Measurements from ENCODE around the gene GNAI3. TPM values are rescaled to one million over a fixed set of nuclear protein-coding genes. Genes with fewer than 3 reads are reported as not detected.

GNAI3 gene
- total RNA-seq, 1 experiment from 2014 or later, result 6.8 TPM

- DNase-seq (no peak), ATAC-seq (no peak)
- H3K4me2 ChIP-seq (ENCODE audit: low read length), result no peak overlapping the region
- no peak overlapping the region for H2AFZ ChIP-seq (ENCODE audit: low read length)
- CTCF ChIA-PET, result no interaction called here
- no peaks in the 10 kb centered on the region for H4K20me1 ChIP-seq (ENCODE audit: low read length)
- POLR2A ChIA-PET (ENCODE audit: unreplicated experiment), result no interaction called here
- BruUV-seq (replicated peaks), result TSS peak; percentile 18
- H3K27ac ChIP-seq (ENCODE audit: low read length), result no peak overlapping the region
- peaks cover 25% of the 10 kb centered on the region; the same call in 1 of the 2 replicates for H3K36me3 ChIP-seq (ENCODE audit: low read depth, low read length)
- no peaks in the 10 kb centered on the region for H3F3A ChIP-seq (ENCODE audit: low read length, unreplicated experiment)
- no peak for TF ChIP-seq EZH2 (IDR thresholded peaks at IDR 0.05; ENCODE audit: low read length, unreplicated experiment)
- TF ChIP-seq EZH2phosphoT487 (IDR thresholded peaks at IDR 0.05; ENCODE audit: borderline replicate concordance, low read length), result no peak
- TF ChIP-seq, protein P1, sequence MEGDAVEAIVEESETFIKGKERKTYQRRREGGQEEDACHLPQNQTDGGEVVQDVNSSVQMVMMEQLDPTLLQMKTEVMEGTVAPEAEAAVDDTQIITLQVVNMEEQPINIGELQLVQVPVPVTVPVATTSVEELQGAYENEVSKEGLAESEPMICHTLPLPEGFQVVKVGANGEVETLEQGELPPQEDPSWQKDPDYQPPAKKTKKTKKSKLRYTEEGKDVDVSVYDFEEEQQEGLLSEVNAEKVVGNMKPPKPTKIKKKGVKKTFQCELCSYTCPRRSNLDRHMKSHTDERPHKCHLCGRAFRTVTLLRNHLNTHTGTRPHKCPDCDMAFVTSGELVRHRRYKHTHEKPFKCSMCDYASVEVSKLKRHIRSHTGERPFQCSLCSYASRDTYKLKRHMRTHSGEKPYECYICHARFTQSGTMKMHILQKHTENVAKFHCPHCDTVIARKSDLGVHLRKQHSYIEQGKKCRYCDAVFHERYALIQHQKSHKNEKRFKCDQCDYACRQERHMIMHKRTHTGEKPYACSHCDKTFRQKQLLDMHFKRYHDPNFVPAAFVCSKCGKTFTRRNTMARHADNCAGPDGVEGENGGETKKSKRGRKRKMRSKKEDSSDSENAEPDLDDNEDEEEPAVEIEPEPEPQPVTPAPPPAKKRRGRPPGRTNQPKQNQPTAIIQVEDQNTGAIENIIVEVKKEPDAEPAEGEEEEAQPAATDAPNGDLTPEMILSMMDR (conservative IDR thresholded peaks at IDR 0.05; ENCODE audit: low read depth, low read length), result no peak
- intact Hi-C loops (cut with micrococcal nuclease), result no loop called here
- no peaks in the 10 kb centered on the region for H3K9me3 ChIP-seq (ENCODE audit: low read length)
- no peak overlapping the region for H3K4me3 ChIP-seq (ENCODE audit: low read length)
- no peaks in the 10 kb centered on the region for H3K79me2 ChIP-seq (ENCODE audit: low read length)
- peaks cover 5% of the 10 kb centered on the region; the same call in 1 of the 2 replicates for H3K4me1 ChIP-seq (ENCODE audit: insufficient read depth, low read length)
- no peaks in the 10 kb centered on the region for H3K27me3 ChIP-seq (ENCODE audit: low read length)
- H3K9ac ChIP-seq (ENCODE audit: low read length), result no peak overlapping the region
- no peaks in the 10 kb centered on the region for H3K9me2 ChIP-seq (replicated peaks; ENCODE audit: low read length)
Observed at GRCh38 chr1:109592916-109593315, 44.5 kb downstream of the GNAI3 start.

GRCh38 chr1:109595531-109595930 lies 47.1 kb downstream of the GNAI3 start:
- POLR2A ChIA-PET (ENCODE audit: unreplicated experiment), result no interaction called here
- no TSS peak for BruUV-seq (replicated peaks)
- no peaks in the 10 kb centered on the region for H3F3A ChIP-seq (ENCODE audit: low read length, unreplicated experiment)
- H3K9me3 ChIP-seq (ENCODE audit: low read length), result no peaks in the 10 kb centered on the region
- TF ChIP-seq EZH2phosphoT487 (IDR thresholded peaks at IDR 0.05; ENCODE audit: borderline replicate concordance, low read length) (no peak), EZH2 (IDR thresholded peaks at IDR 0.05; ENCODE audit: low read length, unreplicated experiment) (no peak)
- TF ChIP-seq, protein P1 (conservative IDR thresholded peaks at IDR 0.05; ENCODE audit: low read depth, low read length), result no peak
- CTCF ChIA-PET, result no interaction called here
- H3K79me2 ChIP-seq (ENCODE audit: low read length), result no peaks in the 10 kb centered on the region
- H3K9ac ChIP-seq (ENCODE audit: low read length), result no peak overlapping the region
- H3K4me1 ChIP-seq (ENCODE audit: insufficient read depth, low read length), result peaks cover 5% of the 10 kb centered on the region; the same call in 1 of the 2 replicates
- no peak for DNase-seq
- no peaks in the 10 kb centered on the region for H4K20me1 ChIP-seq (ENCODE audit: low read length)
- no peak for ATAC-seq
- intact Hi-C loops (cut with micrococcal nuclease), result no loop called here
- peaks cover 13% of the 10 kb centered on the region; the same call in 1 of the 2 replicates for H3K36me3 ChIP-seq (ENCODE audit: low read depth, low read length)
- no peak overlapping the region for H3K4me2 ChIP-seq (ENCODE audit: low read length)
- H3K4me3 ChIP-seq (ENCODE audit: low read length), result no peak overlapping the region
- H3K27me3 ChIP-seq (ENCODE audit: low read length), result no peaks in the 10 kb centered on the region
- no peaks in the 10 kb centered on the region for H3K9me2 ChIP-seq (replicated peaks; ENCODE audit: low read length)
- H2AFZ ChIP-seq (ENCODE audit: low read length), result no peak overlapping the region
- H3K27ac ChIP-seq (ENCODE audit: low read length), result no peak overlapping the region

DNA sequence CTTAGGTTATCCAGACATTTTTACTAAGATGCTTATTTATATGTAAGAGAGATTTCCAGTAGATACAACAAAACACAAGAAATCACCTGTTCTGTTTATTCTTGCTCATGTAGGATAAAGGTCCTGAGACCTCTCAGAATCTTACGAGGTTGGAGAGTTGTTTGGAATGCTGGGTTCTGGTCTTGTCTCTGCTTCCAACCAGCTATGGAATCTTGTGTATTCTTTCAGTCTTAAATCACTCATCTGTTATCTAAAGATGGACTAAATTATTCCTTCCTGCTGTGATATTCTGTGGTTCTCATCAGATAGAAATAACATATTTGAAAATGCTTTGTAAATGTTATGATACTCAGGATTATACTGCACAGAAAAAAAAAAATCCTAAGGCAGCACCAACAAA lies 49.7 kb downstream of the GNAI3 start:
- H3K79me2 ChIP-seq (ENCODE audit: low read length), result no peaks in the 10 kb centered on the region
- ATAC-seq (no peak), DNase-seq (no peak)
- peaks cover 5% of the 10 kb centered on the region; the same call in 1 of the 2 replicates for H3K4me1 ChIP-seq (ENCODE audit: insufficient read depth, low read length)
- H3K27me3 ChIP-seq (ENCODE audit: low read length), result no peaks in the 10 kb centered on the region
- no peak overlapping the region for H3K4me2 ChIP-seq (ENCODE audit: low read length)
- no peaks in the 10 kb centered on the region for H3K9me2 ChIP-seq (replicated peaks; ENCODE audit: low read length)
- H3F3A ChIP-seq (ENCODE audit: low read length, unreplicated experiment), result no peaks in the 10 kb centered on the region
- CTCF ChIA-PET, result no interaction called here
- no peak overlapping the region for H3K9ac ChIP-seq (ENCODE audit: low read length)
- no TSS peak for BruUV-seq (replicated peaks)
- no peaks in the 10 kb centered on the region for H3K9me3 ChIP-seq (ENCODE audit: low read length)
- H3K27ac ChIP-seq (ENCODE audit: low read length), result no peak overlapping the region
- H4K20me1 ChIP-seq (ENCODE audit: low read length), result no peaks in the 10 kb centered on the region
- H3K36me3 ChIP-seq (ENCODE audit: low read depth, low read length), result peaks cover 5% of the 10 kb centered on the region; the same call in 1 of the 2 replicates
- H3K4me3 ChIP-seq (ENCODE audit: low read length), result no peak overlapping the region
- intact Hi-C loops (cut with micrococcal nuclease), result no loop called here
- H2AFZ ChIP-seq (ENCODE audit: low read length), result no peak overlapping the region
- no peak for TF ChIP-seq EZH2 (IDR thresholded peaks at IDR 0.05; ENCODE audit: low read length, unreplicated experiment)
- POLR2A ChIA-PET (ENCODE audit: unreplicated experiment), result interaction anchor here (0.6 kb wide), 1 partner anchor 27 kb away, joined by 3 read pairs; no protein-coding TSS in a partner anchor

Data from PC-3 (cell line).